Immature natural killer cell (primary cell): ENCODE measurements around the gene DDIT3. TPM values are rescaled to one million over a fixed set of nuclear protein-coding genes. Genes with fewer than 3 reads are reported as not detected.
"Not testable (repeated sequence)": the region's sequence is repeated elsewhere in the genome, so short reads cannot be mapped to it uniquely, and the experiment has no call there.

Source experiments
- DNase-seq, 3 donors: peaks; one replicate each; pipeline ENCODE4 v3.0.0; 2022; ENCODE audit warnings: mixed read lengths in 1 of 3
- H3K27ac Mint-ChIP-seq, 6 donors: one replicate each; pipeline ENCODE4 v1.8.0; 2020; ENCODE audit warnings: mixed read lengths in 6 of 6, mild to moderate bottlenecking in 5 of 6, inconsistent platforms in 4 of 6, moderate library complexity in 3 of 6
- H3K27me3 Mint-ChIP-seq, 3 donors: one replicate each; pipeline ENCODE4 v1.8.0; 2020 to 2021; ENCODE audit warnings: low read depth in 3 of 3, mild to moderate bottlenecking in 3 of 3, mixed read lengths in 3 of 3, moderate library complexity in 3 of 3, inconsistent platforms in 1 of 3
- H3K36me3 Mint-ChIP-seq, 3 donors: one replicate each; pipeline ENCODE4 v1.8.0; 2020; ENCODE audit warnings: mixed read lengths in 3 of 3, inconsistent platforms in 2 of 3, mild to moderate bottlenecking in 2 of 3
- H3K4me1 Mint-ChIP-seq, 2 donors: one replicate each; pipeline ENCODE4 v1.8.0; 2020; ENCODE audit warnings: inconsistent platforms in 2 of 2, mild to moderate bottlenecking in 2 of 2, mixed read lengths in 2 of 2, moderate library complexity in 1 of 2
- H3K4me3 Mint-ChIP-seq, 5 donors: one replicate each; pipeline ENCODE4 v1.8.0; 2020; ENCODE audit warnings: mild to moderate bottlenecking in 5 of 5, mixed read lengths in 5 of 5, inconsistent platforms in 3 of 5, moderate library complexity in 3 of 5
- H3K9me3 Mint-ChIP-seq, 6 donors: one replicate each; pipeline ENCODE4 v1.8.0; 2020; ENCODE audit warnings: mild to moderate bottlenecking in 6 of 6, mixed read lengths in 6 of 6, inconsistent platforms in 4 of 6, moderate library complexity in 3 of 6
- polyA plus RNA-seq, 3 donors: library from polyadenylated mRNA; unstranded; fragments of 300-500 nt; fragmentation: Illumina TruSeq; gene quantifications; one replicate each; pipeline ENCODE4 v1.2.3, GENCODE V29; 2021

DDIT3 gene
- polyA plus RNA-seq, 3 donors from 2014 or later = 22.8 to 38.8 (median 29.4) TPM

DNA sequence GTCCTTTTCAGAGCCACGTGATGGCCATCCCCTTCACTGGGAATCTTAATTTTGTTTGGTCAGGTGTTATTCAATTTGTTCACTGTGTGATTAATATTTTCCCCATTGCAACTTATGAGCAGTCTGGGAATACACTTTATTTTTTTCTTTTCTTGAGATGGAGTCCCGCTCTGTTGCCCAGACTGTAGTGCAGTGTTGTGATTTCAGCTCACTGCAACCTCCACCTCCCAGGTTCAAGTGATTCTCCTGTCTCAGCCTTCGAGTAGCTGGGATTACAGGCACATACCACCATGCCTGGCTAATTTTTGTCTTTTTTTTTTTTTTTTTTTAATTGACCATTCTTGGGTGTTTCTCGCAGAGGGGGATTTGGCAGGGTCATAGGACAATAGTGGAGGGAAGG is 13.8 kb downstream of the DDIT3 start:
- not testable (repeated sequence) for DNase-seq, H3K27me3 Mint-ChIP-seq, H3K4me1 Mint-ChIP-seq, H3K9me3 Mint-ChIP-seq, H3K27ac Mint-ChIP-seq, H3K4me3 Mint-ChIP-seq
- H3K36me3 Mint-ChIP-seq = peaks cover 9 to 32% (median 16%) of the 10 kb centered on the region in 3 donors

DNA sequence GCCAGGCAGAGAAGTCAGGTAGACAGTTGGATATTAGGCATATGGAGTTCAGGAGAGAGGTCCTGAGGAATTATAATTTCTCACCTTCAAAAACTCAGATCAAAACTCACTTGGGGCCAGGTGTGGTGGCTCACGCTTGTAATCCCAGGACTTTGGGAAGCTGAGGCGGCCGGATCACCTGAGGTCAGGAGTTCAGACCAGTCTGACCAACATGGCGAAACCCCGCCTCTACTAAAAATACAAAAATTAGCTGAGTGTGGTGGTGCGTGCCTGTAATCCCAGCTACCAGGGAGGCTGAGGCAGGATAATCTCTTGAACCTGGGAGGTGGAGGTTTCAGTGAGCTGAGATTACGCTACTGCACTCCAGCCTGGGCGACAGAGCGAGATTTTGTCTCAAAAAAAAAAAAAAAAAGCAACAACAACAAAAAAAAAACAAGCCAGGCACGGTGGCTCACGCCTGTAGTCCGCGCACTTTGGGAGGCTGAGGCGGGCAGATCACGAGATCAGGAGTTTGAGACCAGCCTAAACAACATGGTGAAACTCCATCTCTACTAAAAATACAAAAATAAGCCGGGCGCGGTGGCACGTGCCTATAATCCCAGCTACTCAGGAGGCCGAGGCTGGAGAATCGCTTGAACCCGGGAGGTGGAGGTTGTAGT is 17.9 kb downstream of the DDIT3 start:
- H3K36me3 Mint-ChIP-seq = peaks cover 28 to 48% (median 30%) of the 10 kb centered on the region in 3 donors

DNA sequence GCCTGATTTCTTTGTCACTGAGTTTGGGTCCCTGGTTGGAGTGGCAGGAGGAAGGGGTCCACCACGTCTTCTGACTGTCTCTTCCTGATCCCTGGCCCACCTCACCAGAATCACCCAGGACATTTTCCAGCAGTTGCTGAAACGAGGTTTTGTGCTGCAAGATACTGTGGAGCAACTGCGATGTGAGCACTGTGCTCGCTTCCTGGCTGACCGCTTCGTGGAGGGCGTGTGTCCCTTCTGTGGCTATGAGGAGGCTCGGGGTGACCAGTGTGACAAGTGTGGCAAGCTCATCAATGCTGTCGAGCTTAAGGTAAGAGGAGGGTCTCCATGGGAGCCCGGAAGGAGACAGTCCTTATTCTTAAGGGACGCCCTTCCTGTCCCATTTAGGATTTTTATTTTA is 20.1 kb downstream of the DDIT3 start:
- DNase-seq = no peak
- no peak overlapping the region for H3K4me3 Mint-ChIP-seq
- H3K27ac Mint-ChIP-seq = no peak overlapping the region
- peaks cover 28 to 50% (median 37%) of the 10 kb centered on the region in 3 donors for H3K36me3 Mint-ChIP-seq
- no peaks in the 10 kb centered on the region for H3K9me3 Mint-ChIP-seq
- H3K27me3 Mint-ChIP-seq = no peaks in the 10 kb centered on the region
- peaks cover 0 to 4% of the 10 kb centered on the region in 2 donors for H3K4me1 Mint-ChIP-seq

More for the DNA sequence above, 17.9 kb downstream of the DDIT3 start:
- H3K27me3 Mint-ChIP-seq, DNase-seq, H3K4me3 Mint-ChIP-seq, H3K9me3 Mint-ChIP-seq, H3K4me1 Mint-ChIP-seq: not testable (repeated sequence)
- H3K27ac Mint-ChIP-seq = peak overlapping the region in 3 of 6 donors; percentile 15 to 88 (median 84)

DNA sequence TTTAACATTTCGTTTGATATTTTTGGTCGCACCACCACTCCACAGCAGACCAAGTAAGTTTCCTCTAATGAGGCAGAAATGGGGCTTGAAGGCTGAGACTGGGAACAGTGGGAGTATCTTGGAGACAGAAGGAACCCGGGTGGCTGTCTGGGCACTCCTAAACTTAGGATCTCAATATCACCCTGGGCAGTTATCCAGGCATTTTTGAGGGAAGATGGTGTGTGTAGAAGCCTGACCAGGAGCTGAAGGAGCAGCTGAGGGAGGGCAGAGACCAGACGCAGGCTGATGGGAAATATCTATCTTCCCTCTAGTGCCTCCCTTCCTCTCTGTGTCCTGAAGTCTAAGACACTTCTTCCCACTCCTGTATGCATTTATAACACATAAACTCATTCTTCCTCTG is 21.7 kb downstream of the DDIT3 start:
- H3K4me1 Mint-ChIP-seq = peaks cover 0 to 4% of the 10 kb centered on the region in 2 donors
- no peak overlapping the region for H3K27ac Mint-ChIP-seq
- H3K4me3 Mint-ChIP-seq = no peak overlapping the region
- DNase-seq = no peak
- H3K27me3 Mint-ChIP-seq = peaks cover 0 to 2% (median 0%) of the 10 kb centered on the region in 3 donors
- H3K9me3 Mint-ChIP-seq = no peaks in the 10 kb centered on the region
- H3K36me3 Mint-ChIP-seq = peaks cover 24 to 47% (median 34%) of the 10 kb centered on the region in 3 donors

DNA sequence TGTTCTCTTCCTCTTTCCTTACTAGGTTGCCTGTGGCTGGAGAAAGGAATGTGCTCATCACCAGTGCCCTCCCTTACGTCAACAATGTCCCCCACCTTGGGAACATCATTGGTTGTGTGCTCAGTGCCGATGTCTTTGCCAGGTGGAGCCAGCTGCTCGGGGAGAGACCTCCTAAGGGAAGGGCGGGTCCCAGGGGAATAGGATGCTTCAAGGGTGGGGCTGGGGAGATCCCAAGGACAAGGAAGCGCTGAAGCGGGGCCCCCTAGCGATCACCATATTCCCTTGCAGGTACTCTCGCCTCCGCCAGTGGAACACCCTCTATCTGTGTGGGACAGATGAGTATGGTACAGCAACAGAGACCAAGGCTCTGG is 22.2 kb downstream of the DDIT3 start:
- Mint-ChIP-seq H3K4me1 (peaks cover 0 to 4% of the 10 kb centered on the region in 2 donors), H3K27me3 (peaks cover 0 to 2% (median 0%) of the 10 kb centered on the region in 3 donors), H3K27ac (peak overlapping the region in 1 of 6 donors; percentile 46), H3K36me3 (peaks cover 24 to 46% (median 34%) of the 10 kb centered on the region in 3 donors), H3K9me3 (no peaks in the 10 kb centered on the region), H3K4me3 (no peak overlapping the region)
- DNase-seq = no peak

DNA sequence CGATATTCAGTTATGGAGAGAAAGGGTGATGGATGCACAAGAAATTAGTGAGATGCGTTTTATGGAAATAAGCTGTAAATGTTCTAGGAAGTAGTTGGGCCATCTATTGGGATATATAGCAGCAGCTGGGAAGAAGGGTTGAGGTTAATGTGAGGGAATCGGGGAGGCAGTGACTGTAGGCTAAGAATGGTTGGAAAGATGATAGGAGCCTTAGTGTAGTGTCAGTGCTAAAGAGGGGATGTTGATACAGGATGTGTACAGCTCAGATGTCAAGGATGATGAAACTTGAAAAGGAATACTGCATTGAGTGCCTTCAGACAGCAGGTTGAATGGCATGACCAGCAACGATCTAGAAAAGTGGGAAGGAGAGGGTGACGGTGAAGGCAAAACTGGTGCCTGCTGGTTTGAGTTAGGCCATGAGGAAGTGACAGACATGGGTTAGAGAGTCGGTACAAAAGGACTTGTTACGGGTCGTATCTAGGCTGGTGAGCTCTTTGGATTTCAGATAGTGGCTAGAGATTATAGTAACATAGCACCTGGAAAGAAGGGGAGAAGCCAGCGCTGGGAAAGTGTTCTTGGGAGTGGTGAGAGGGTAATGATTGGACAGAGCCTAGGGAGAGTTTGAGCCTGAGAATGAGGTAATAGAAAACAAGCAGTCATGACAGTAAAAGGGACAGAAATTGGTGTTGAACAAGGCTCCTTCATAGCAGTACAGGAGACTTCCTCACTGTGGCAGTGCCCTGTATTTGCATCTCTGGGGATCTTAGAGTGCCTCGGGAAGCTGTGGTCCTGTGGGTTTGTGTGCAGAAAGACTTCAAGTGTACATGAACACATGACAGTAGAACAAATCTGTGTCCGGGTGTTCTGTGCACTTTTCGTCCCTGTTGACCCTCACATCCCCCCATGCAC is 22.8 kb downstream of the DDIT3 start:
- H3K36me3 Mint-ChIP-seq = peaks cover 30 to 52% (median 30%) of the 10 kb centered on the region in 3 donors
- H3K27me3 Mint-ChIP-seq = peaks cover 0 to 4% (median 0%) of the 10 kb centered on the region in 3 donors
- peaks cover 0 to 6% of the 10 kb centered on the region in 2 donors for H3K4me1 Mint-ChIP-seq
- no peak overlapping the region for H3K4me3 Mint-ChIP-seq
- H3K27ac Mint-ChIP-seq = peak overlapping the region in 3 of 6 donors; percentile 46 to 47 (median 47)
- H3K9me3 Mint-ChIP-seq = no peaks in the 10 kb centered on the region
- no peak for DNase-seq

DNA sequence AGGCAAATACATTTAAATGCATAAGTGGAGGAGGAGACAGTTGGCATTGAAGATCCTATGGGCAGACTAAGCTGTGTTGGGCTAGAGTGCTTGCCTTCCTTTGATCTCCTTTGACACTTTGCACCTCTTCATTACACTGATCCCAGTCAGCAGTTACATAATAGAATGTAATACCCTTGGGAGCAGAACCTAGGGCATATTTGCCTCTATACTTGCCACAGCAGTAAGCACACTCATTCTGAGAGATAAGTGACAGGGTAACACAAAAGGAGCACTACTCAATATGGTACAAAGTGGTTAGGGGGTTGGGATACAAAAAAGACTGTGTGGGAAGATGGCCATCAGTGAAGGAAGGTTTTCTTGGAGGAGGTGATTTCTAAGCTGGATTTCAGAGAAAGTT is 23.5 kb downstream of the DDIT3 start:
- no peak overlapping the region for H3K4me3 Mint-ChIP-seq
- peaks cover 26 to 49% (median 27%) of the 10 kb centered on the region in 3 donors for H3K36me3 Mint-ChIP-seq
- H3K4me1 Mint-ChIP-seq = peaks cover 0 to 6% of the 10 kb centered on the region in 2 donors
- no peak for DNase-seq
- no peaks in the 10 kb centered on the region for H3K9me3 Mint-ChIP-seq
- H3K27ac Mint-ChIP-seq = peak overlapping the region in 2 of 6 donors; percentile 47 to 49
- peaks cover 0 to 4% (median 0%) of the 10 kb centered on the region in 3 donors for H3K27me3 Mint-ChIP-seq

DNA sequence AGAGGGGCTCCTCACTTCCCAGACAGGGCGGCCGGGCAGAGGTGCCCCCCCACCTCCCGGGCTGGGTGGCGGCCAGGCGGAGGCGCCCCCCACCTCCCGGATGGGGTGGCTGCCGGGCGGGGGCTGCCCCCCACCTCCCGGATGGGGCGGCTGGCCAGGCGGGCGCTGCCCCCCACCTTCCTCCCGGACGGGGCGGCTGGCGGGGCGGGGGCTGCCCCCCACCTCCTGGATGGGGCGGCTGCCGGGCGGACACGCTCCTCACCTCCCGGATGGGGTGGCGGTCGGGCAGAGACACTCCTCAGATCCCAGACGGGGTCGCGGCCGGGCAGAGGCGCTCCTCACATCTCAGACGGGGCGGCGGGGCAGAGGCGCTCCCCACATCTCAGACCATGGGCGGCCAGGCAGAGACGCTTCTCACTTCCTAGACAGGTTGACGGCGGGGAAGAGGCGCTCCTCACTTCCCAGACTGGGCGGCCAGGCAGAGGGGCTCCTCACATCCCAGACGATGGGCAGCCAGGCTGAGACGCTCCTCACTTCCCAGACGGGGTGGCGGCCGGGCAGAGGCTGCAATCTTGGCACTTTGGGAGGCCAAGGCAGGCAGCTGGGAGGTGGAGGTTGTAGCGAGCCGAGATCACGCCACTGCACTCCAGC is 25.1 kb downstream of the DDIT3 start:
- Mint-ChIP-seq H3K27ac (peak overlapping the region in 1 of 6 donors; percentile 11), H3K4me1 (peaks cover 8 to 10% of the 10 kb centered on the region in 2 donors), H3K36me3 (peaks cover 24 to 52% (median 27%) of the 10 kb centered on the region in 3 donors)
- not testable (repeated sequence) for H3K27me3 Mint-ChIP-seq, H3K9me3 Mint-ChIP-seq, DNase-seq, H3K4me3 Mint-ChIP-seq

DNA sequence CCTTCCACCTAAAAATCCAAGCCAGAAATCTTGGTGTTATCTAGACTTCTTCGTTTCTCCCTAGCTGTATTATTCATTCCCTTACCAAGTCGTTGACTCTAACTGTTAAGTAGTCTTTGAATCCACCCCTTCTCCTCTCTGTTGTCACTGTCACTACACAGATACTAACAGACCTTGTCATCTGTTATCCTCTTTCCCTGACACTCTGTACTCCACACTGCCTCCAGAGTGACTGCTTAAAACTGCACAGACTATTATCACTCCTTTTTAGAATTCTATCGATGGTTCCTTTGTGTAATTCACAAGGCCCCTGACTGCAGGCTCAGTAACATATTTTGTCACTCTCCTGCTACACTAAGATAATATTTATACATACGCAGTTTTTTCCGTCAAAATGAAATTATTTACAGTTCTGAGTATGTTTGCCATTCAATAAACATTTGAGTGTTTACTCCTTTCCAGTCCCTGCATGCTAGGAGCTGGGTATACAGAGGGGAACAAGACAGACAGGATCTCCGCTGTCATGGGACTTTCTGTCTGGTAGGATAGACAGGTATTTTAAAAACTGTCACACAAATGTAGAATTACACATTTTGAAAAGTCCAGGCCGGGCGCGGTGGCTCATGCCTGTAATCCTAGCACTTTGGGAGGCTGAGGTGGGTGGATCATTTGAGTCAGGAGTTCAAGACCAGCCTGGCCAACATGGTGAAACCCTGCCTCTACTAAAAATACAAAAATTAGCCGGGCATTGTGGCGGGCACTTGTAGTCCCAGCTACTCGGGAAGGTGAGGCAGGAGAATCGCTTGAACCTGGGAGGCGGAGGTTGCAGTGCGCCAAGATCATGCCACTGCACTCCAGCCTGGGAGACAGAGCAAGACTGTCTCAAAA is 28.7 kb downstream of the DDIT3 start:
- Mint-ChIP-seq H3K9me3 (no peaks in the 10 kb centered on the region), H3K4me1 (peaks cover 30 to 35% of the 10 kb centered on the region in 2 donors)

DNA sequence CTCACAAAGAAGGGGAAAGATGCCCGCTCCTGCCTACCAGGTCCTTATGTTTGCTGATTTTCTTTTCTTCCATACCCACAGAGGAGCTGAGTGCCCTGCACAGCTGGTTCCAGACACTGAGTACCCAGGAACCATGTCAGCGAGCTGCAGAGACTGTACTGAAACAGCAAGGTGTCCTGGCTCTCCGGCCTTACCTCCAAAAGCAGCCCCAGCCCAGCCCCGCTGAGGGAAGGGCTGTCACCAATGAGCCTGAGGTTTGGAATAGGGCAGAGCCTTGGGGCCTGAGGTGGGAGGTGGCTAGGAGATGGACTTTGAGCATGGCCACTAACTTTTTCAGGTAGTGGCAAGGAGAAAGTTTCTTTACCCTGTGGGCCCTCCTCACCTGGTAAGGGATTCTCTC is 30.2 kb downstream of the DDIT3 start:
- H3K36me3 Mint-ChIP-seq = peaks cover 7 to 32% (median 15%) of the 10 kb centered on the region in 3 donors
- peak overlapping the region in 2 of 6 donors; percentile 22 to 23 for H3K27ac Mint-ChIP-seq
- peaks cover 6 to 13% (median 9%) of the 10 kb centered on the region in 3 donors for H3K27me3 Mint-ChIP-seq
- no peak for DNase-seq
- H3K4me1 Mint-ChIP-seq = peaks cover 30 to 35% of the 10 kb centered on the region in 2 donors
- no peaks in the 10 kb centered on the region for H3K9me3 Mint-ChIP-seq
- no peak overlapping the region for H3K4me3 Mint-ChIP-seq

More for the DNA sequence above, 28.7 kb downstream of the DDIT3 start:
- H3K4me3 Mint-ChIP-seq = peak overlapping the region in 3 of 5 donors; percentile 1 to 9 (median 1)
- H3K36me3 Mint-ChIP-seq = peaks cover 7 to 32% (median 15%) of the 10 kb centered on the region in 3 donors
- H3K27me3 Mint-ChIP-seq = peaks cover 6 to 13% (median 7%) of the 10 kb centered on the region in 3 donors
- H3K27ac Mint-ChIP-seq = peak overlapping the region; percentile 3 to 88 (median 31)
- DNase-seq = no peak

DNA sequence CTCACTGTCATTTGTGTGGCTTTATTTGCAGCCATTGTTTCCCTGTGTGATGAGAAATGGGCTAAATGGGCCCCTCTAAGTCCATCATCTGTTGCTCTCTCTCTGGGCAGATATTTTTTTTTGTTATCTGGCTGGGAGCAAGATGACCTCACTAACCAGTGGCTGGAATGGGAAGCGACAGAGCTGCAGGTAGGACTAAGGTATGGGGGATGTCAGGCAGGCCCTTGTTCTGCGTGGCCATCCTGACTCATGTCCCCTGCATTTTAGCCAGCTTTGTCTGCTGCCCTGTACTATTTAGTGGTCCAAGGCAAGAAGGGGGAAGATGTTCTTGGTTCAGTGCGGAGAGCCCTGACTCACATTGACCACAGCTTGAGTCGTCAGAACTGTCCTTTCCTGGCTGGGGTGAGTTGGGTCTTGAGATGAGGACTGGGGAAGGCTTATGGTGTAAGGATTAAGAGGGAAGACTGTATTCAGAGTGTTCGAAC is 31.1 kb downstream of the DDIT3 start:
- H3K9me3 Mint-ChIP-seq = no peaks in the 10 kb centered on the region
- peaks cover 7 to 27% (median 15%) of the 10 kb centered on the region in 3 donors for H3K36me3 Mint-ChIP-seq
- DNase-seq = no peak
- peak overlapping the region; percentile 94 to 99 (median 97) for H3K4me3 Mint-ChIP-seq
- H3K27me3 Mint-ChIP-seq = peaks cover 6 to 13% (median 9%) of the 10 kb centered on the region in 3 donors
- H3K4me1 Mint-ChIP-seq = peaks cover 30 to 35% of the 10 kb centered on the region in 2 donors
- peak overlapping the region; percentile 91 to 98 (median 96) for H3K27ac Mint-ChIP-seq

DNA sequence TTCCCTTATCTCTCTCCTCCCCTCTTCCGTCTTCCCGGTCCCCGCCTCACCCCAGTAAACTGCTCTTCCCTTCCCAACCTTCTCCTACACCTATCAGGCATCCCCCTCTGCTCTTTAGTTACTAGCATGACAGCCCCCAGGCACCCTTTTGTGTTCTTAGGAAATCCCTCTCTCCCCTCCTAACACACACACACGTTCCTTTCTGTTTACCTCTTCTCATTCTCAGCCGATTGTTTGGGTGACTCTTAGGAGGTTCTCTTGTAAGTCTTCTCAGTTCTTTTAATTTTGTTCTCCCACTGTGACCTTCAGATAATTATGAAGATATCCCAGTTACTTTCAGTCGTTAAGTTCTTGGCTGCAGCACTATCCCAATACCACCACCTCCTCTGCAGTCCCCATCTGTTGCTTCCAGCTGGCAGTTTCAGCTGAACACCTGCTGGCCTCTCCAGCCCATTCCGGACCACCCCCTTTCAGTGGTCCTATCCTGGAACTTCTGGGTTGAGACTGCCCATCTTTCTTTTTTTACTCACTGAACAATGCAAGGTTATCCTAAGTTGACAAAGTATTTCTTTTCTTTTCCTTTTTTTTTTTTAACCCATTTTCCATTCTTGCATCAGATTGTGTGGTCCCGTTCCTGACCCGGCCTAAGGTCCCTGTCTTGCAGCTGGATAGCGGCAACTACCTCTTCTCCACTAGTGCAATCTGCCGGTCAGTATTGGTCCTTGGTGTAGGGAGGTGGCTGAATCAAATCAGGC is 31.7 kb downstream of the DDIT3 start:
- Mint-ChIP-seq H3K27me3 (peaks cover 6 to 11% (median 9%) of the 10 kb centered on the region in 3 donors), H3K4me1 (peaks cover 30 to 35% of the 10 kb centered on the region in 2 donors), H3K27ac (peak overlapping the region; percentile 91 to 98 (median 96)), H3K4me3 (peak overlapping the region; percentile 94 to 99 (median 97)), H3K36me3 (peaks cover 7 to 27% (median 15%) of the 10 kb centered on the region in 3 donors), H3K9me3 (no peaks in the 10 kb centered on the region)
- no peak for DNase-seq
